Erythroblast (primary cell): ENCODE results near the gene GNAQ.

Source experiments
- GATA1 ChIP-seq: IDR thresholded peaks from 2 replicates; pipeline ENCODE4 v1.6.1; 2011; ENCODE audit warnings: low read depth, mild to moderate bottlenecking, control low read depth, low read length, moderate library complexity
- POLR2A ChIP-seq: IDR thresholded peaks from 2 replicates; pipeline ENCODE4 v1.6.1; 2011; ENCODE audit warnings: mild to moderate bottlenecking, low read length

DNA sequence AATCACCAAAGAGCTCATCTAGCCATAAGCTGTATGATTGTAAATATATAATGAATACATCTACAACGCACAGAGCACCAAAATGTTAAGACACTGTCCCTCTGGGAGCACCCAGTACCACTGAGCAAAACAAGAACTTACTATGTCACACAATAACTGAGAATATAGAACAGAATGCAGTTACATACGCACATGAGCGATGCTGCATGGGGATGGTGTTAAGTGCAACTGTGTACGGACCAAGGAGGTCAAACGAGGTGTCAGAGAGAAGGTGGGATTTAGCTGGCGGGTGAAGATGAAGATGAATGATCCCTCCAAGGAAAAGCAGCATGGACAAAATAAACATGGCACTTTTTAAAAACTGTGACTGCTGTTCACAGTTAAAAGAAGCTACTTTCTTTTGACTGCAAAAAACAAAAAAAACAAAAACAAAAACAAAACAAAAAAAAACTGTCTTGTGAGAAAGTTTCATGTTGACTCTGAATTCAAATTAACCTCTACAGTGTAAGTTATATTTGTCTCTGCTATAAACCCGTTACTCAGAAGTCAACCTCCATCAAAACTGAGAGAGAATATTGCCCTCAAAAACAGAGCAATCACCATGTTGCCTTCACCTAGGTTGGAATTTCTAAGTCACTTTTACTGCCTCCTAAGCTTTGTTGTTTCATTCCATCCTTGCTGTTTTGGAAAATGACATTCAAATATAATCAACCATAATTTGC, 213.9 kb downstream of the GNAQ start:
- TF ChIP-seq POLR2A (no peak), GATA1 (no peak)
